GM20000 (cell line): ENCODE data around the gene ABHD12.

Source experiments
- DNase-seq: peaks from one replicate; pipeline ENCODE4 v3.0.0; 2012; ENCODE audit warnings: low spot score
- CTCF ChIP-seq: IDR thresholded peaks from 2 replicates; pipeline ENCODE4 v1.5.1; 2012; ENCODE audit warnings: mild to moderate bottlenecking, control low read depth; ENCODE audit errors: extremely low read depth, missing control alignments

Gene ABHD12

GRCh38 chr20:25259788-25260254 lies 130.8 kb downstream of the ABHD12 start:
- no peak for DNase-seq
- TF ChIP-seq CTCF = no peak

- no peak for DNase-seq
- no peak for TF ChIP-seq CTCF
Observed at GRCh38 chr20:25259358-25259757, 131.3 kb downstream of the ABHD12 start.

- DNase-seq = no peak
- no peak for TF ChIP-seq CTCF
Observed at GRCh38 chr20:25258828-25259227, 131.8 kb downstream of the ABHD12 start.

GRCh38 chr20:25258476-25258805 lies 132.2 kb downstream of the ABHD12 start:
- no peak for DNase-seq
- no peak for TF ChIP-seq CTCF

GRCh38 chr20:25257756-25258475 lies 132.7 kb downstream of the ABHD12 start:
- no peak for DNase-seq
- no peak for TF ChIP-seq CTCF

GRCh38 chr20:25257130-25257529 lies 133.5 kb downstream of the ABHD12 start:
- no peak for TF ChIP-seq CTCF
- DNase-seq = no peak

- DNase-seq = no peak
- TF ChIP-seq CTCF = no peak
Observed at GRCh38 chr20:25256226-25256859, 134.3 kb downstream of the ABHD12 start.
